ENCODE data around the gene C12orf57. TPM values are rescaled to one million over a fixed set of nuclear protein-coding genes. Genes with fewer than 3 reads are reported as not detected.

The C12orf57 gene
- polyA plus RNA-seq, 2 donors = 108 to 253 TPM

DNA sequence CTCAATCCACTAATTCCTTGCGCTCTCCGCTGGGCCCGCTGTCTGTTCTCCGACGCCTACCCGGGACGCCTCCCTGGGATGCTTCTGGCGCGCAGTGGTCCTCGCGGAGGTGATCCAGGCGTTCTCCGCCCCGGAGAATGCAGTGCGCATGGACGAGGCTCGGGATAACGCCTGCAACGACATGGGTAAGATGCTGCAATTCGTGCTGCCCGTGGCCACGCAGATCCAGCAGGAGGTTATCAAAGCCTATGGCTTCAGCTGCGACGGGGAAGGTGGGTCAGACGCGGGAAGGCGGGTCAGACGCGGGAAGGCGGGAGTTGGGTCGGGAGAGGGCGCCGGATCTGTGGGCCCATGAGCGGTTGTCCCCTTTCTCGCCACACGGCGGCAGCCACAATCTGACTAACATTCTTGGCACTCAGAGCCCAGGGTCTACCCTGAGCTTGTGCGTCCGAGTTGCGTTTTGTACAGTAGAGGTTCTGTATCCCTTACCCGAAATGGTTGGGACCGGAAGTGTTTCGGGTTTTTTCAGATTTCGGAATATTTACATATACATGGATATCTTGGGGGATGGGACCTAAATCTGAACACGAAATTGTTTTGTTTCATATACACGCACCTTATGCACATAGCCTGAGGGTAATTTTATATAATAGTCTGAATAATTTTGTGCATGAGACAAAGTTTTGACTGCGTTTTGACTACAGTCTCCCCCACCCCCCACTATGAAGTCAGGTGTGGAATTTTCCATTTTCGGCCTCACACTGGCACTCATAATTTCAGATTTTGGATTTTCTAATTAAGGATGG is 762 bp downstream of the C12orf57 start:
- H3K36me3 ChIP-seq (ENCODE audit: control insufficient read depth in 2 of 2, insufficient read depth in 2 of 2, low read length in 1 of 2) = peaks cover 0 to 10% of the 10 kb centered on the region in 2 donors
- 1 to 2% methylated on average over 48 of the region's 48 CpGs for WGBS, 2 donors
- H3K4me3 ChIP-seq (ENCODE audit: low read depth in 1 of 2, low read length in 2 of 2) = peak overlapping the region; percentile 65 to 72
- H3K27me3 ChIP-seq (ENCODE audit: control insufficient read depth in 1 of 2, insufficient read depth in 2 of 2, low read length in 2 of 2) = no peaks in the 10 kb centered on the region
- peak overlapping the region; percentile 95 to 99 for H3K27ac ChIP-seq (ENCODE audit: low read depth in 2 of 2, low read length in 1 of 2)
- no peaks in the 10 kb centered on the region for H3K9me3 ChIP-seq (ENCODE audit: control insufficient read depth in 2 of 2, insufficient read depth in 1 of 2, low read depth in 1 of 2, low read length in 1 of 2)
- peaks cover 0 to 7% of the 10 kb centered on the region in 2 donors for H3K4me1 ChIP-seq (ENCODE audit: control insufficient read depth in 2 of 2, insufficient read depth in 2 of 2, low read length in 1 of 2)

DNA sequence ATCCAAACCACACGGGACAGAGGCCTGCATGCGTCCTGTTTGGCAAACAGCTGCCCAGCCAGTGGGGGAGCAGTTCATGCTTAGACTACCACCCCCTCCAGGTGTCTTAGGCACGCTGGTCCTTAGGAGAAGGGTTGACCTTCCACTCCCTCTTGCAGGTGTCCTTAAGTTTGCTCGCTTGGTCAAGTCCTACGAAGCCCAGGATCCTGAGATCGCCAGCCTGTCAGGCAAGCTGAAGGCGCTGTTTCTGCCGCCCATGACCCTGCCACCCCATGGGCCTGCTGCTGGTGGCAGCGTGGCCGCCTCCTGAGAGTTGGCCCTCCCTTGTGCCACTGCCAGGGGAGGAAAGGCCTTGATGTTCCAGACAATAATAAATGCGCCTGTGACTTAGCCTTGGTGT is 1.8 kb downstream of the C12orf57 start:
- H3K4me1 ChIP-seq (ENCODE audit: control insufficient read depth in 2 of 2, insufficient read depth in 2 of 2, low read length in 1 of 2) = peaks cover 0 to 10% of the 10 kb centered on the region in 2 donors
- peak overlapping the region in 1 of 2 donors; percentile 1 for H3K4me3 ChIP-seq (ENCODE audit: low read depth in 1 of 2, low read length in 2 of 2)
- no peaks in the 10 kb centered on the region for H3K27me3 ChIP-seq (ENCODE audit: control insufficient read depth in 1 of 2, insufficient read depth in 2 of 2, low read length in 2 of 2)
- peak overlapping the region; percentile 81 to 95 for H3K27ac ChIP-seq (ENCODE audit: low read depth in 2 of 2, low read length in 1 of 2)
- H3K9me3 ChIP-seq (ENCODE audit: control insufficient read depth in 2 of 2, insufficient read depth in 1 of 2, low read depth in 1 of 2, low read length in 1 of 2) = no peaks in the 10 kb centered on the region
- 60 to 63% methylated on average over 10 to 11 of the region's 11 CpGs for WGBS, 2 donors
- H3K36me3 ChIP-seq (ENCODE audit: control insufficient read depth in 2 of 2, insufficient read depth in 2 of 2, low read length in 1 of 2) = peaks cover 0 to 9% of the 10 kb centered on the region in 2 donors

GRCh38 chr12:6946033-6946919 is 2.5 kb downstream of the C12orf57 start:
- Histone ChIP-seq H3K9me3 (ENCODE audit: control insufficient read depth in 2 of 2, insufficient read depth in 1 of 2, low read depth in 1 of 2, low read length in 1 of 2) (no peaks in the 10 kb centered on the region), H3K36me3 (ENCODE audit: control insufficient read depth in 2 of 2, insufficient read depth in 2 of 2, low read length in 1 of 2) (peaks cover 0 to 6% of the 10 kb centered on the region in 2 donors), H3K4me1 (ENCODE audit: control insufficient read depth in 2 of 2, insufficient read depth in 2 of 2, low read length in 1 of 2) (peaks cover 0 to 12% of the 10 kb centered on the region in 2 donors), H3K4me3 (ENCODE audit: low read depth in 1 of 2, low read length in 2 of 2) (peak overlapping the region; percentile 54 to 55), H3K27ac (ENCODE audit: low read depth in 2 of 2, low read length in 1 of 2) (peak overlapping the region; percentile 81 to 95), H3K27me3 (ENCODE audit: control insufficient read depth in 1 of 2, insufficient read depth in 2 of 2, low read length in 2 of 2) (no peaks in the 10 kb centered on the region)
- 12 to 19% methylated on average over 31 to 32 of the region's 32 CpGs for WGBS, 2 donors

GRCh38 chr12:6946920-6947374 is 3.1 kb downstream of the C12orf57 start:
- peaks cover 0 to 12% of the 10 kb centered on the region in 2 donors for H3K4me1 ChIP-seq (ENCODE audit: control insufficient read depth in 2 of 2, insufficient read depth in 2 of 2, low read length in 1 of 2)
- peak overlapping the region; percentile 81 to 95 for H3K27ac ChIP-seq (ENCODE audit: low read depth in 2 of 2, low read length in 1 of 2)
- H3K9me3 ChIP-seq (ENCODE audit: control insufficient read depth in 2 of 2, insufficient read depth in 1 of 2, low read depth in 1 of 2, low read length in 1 of 2) = no peaks in the 10 kb centered on the region
- no peaks in the 10 kb centered on the region for H3K27me3 ChIP-seq (ENCODE audit: control insufficient read depth in 1 of 2, insufficient read depth in 2 of 2, low read length in 2 of 2)
- no peaks in the 10 kb centered on the region for H3K36me3 ChIP-seq (ENCODE audit: control insufficient read depth in 2 of 2, insufficient read depth in 2 of 2, low read length in 1 of 2)
- WGBS, 2 donors = 47 to 49% methylated on average over 8 of the region's 8 CpGs
- H3K4me3 ChIP-seq (ENCODE audit: low read depth in 1 of 2, low read length in 2 of 2) = peak overlapping the region; percentile 54 to 55

GRCh38 chr12:6947615-6948014 is 3.8 kb downstream of the C12orf57 start:
- Histone ChIP-seq H3K27me3 (ENCODE audit: control insufficient read depth in 1 of 2, insufficient read depth in 2 of 2, low read length in 2 of 2) (no peaks in the 10 kb centered on the region), H3K27ac (ENCODE audit: low read depth in 2 of 2, low read length in 1 of 2) (no peak overlapping the region), H3K4me3 (ENCODE audit: low read depth in 1 of 2, low read length in 2 of 2) (no peak overlapping the region), H3K36me3 (ENCODE audit: control insufficient read depth in 2 of 2, insufficient read depth in 2 of 2, low read length in 1 of 2) (peaks cover 0 to 3% of the 10 kb centered on the region in 2 donors), H3K4me1 (ENCODE audit: control insufficient read depth in 2 of 2, insufficient read depth in 2 of 2, low read length in 1 of 2) (peaks cover 0 to 12% of the 10 kb centered on the region in 2 donors), H3K9me3 (ENCODE audit: control insufficient read depth in 2 of 2, insufficient read depth in 1 of 2, low read depth in 1 of 2, low read length in 1 of 2) (no peaks in the 10 kb centered on the region)
- WGBS, 2 donors = 86 to 93% methylated on average over 8 of the region's 8 CpGs

GRCh38 chr12:6948873-6949594 is 5.2 kb downstream of the C12orf57 start:
- 70 to 79% methylated on average over 15 of the region's 15 CpGs for WGBS, 2 donors
- no peak overlapping the region for H3K4me3 ChIP-seq (ENCODE audit: low read depth in 1 of 2, low read length in 2 of 2)
- H3K27ac ChIP-seq (ENCODE audit: low read depth in 2 of 2, low read length in 1 of 2) = peak overlapping the region in 1 of 2 donors; percentile 76
- H3K27me3 ChIP-seq (ENCODE audit: control insufficient read depth in 1 of 2, insufficient read depth in 2 of 2, low read length in 2 of 2) = no peaks in the 10 kb centered on the region
- H3K36me3 ChIP-seq (ENCODE audit: control insufficient read depth in 2 of 2, insufficient read depth in 2 of 2, low read length in 1 of 2) = peaks cover 0 to 3% of the 10 kb centered on the region in 2 donors
- no peaks in the 10 kb centered on the region for H3K9me3 ChIP-seq (ENCODE audit: control insufficient read depth in 2 of 2, insufficient read depth in 1 of 2, low read depth in 1 of 2, low read length in 1 of 2)
- H3K4me1 ChIP-seq (ENCODE audit: control insufficient read depth in 2 of 2, insufficient read depth in 2 of 2, low read length in 1 of 2) = peaks cover 0 to 12% of the 10 kb centered on the region in 2 donors

DNA sequence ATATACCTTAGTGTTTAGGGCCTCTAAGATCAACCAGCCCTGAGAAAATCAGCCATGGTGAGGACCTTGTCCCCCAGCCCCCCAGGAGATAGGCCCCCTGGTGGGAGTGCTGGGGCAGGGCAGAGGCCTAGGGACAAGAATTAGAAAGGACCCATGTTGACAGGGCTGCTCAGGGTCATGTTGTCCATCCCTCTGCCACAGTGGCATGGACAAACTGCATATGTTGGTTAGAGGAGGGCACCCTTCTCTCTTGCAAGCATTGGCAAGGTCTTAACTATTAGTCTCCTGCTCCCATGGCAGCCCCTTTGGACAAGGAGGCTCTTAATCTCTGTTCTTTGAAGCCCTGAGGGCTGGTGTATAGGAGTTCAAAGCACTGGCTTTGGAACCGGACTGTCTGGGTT is 6.6 kb downstream of the C12orf57 start:
- no peak overlapping the region for H3K4me3 ChIP-seq (ENCODE audit: low read depth in 1 of 2, low read length in 2 of 2)
- peak overlapping the region; percentile 0 to 67 for H3K27ac ChIP-seq (ENCODE audit: low read depth in 2 of 2, low read length in 1 of 2)
- peaks cover 0 to 3% of the 10 kb centered on the region in 2 donors for H3K36me3 ChIP-seq (ENCODE audit: control insufficient read depth in 2 of 2, insufficient read depth in 2 of 2, low read length in 1 of 2)
- H3K27me3 ChIP-seq (ENCODE audit: control insufficient read depth in 1 of 2, insufficient read depth in 2 of 2, low read length in 2 of 2) = no peaks in the 10 kb centered on the region
- H3K9me3 ChIP-seq (ENCODE audit: control insufficient read depth in 2 of 2, insufficient read depth in 1 of 2, low read depth in 1 of 2, low read length in 1 of 2) = no peaks in the 10 kb centered on the region
- 43 to 48% methylated on average over 1 of the region's 1 CpG for WGBS, 2 donors
- peaks cover 0 to 12% of the 10 kb centered on the region in 2 donors for H3K4me1 ChIP-seq (ENCODE audit: control insufficient read depth in 2 of 2, insufficient read depth in 2 of 2, low read length in 1 of 2)

DNA sequence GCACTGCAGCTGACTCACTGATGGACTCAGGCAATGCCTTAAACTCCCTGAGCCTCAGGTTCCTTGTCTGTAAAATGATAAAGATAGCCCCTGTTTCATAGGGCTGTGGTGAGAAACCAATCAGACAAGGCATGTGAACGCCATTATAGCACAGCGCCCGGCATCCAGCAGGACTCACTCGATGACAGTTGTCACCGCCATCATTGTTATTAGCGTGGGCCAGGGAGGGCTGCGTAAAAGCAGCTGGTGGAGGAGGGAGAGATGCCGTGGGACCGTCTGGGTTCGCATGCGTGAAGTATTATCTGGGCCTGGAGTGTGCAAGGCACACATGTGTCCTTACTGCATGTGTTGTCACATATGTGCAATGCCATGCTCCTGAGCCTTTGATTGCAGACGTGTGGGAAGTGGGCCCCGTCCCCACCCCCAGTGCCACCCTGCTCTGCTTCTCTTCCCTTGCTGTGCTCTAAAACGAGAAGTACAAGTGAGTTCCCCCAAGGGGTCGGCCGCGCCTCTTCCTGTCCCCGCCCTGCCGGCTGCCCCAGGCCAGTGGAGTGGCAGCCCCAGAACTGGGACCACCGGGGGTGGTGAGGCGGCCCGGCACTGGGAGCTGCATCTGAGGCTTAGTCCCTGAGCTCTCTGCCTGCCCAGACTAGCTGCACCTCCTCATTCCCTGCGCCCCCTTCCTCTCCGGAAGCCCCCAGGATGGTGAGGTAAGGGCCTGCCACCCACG is 7.2 kb downstream of the C12orf57 start, which contains the start of gene PTPN6:
PTPN6 (plus strand) TSS at position 546 of the 730 bp plus-strand sequence; CDS start at position 703, 157 bp downstream.
- peak within 1 kb of the TSS; percentile 32 to 48 for H3K4me3 ChIP-seq (ENCODE audit: low read depth in 1 of 2, low read length in 2 of 2)
- H3K4me1 ChIP-seq (ENCODE audit: control insufficient read depth in 2 of 2, insufficient read depth in 2 of 2, low read length in 1 of 2) = peaks cover 0 to 8% of the 10 kb centered on the region in 2 donors
- no peaks in the 10 kb centered on the region for H3K27me3 ChIP-seq (ENCODE audit: control insufficient read depth in 1 of 2, insufficient read depth in 2 of 2, low read length in 2 of 2)
- no peaks in the 10 kb centered on the region for H3K9me3 ChIP-seq (ENCODE audit: control insufficient read depth in 2 of 2, insufficient read depth in 1 of 2, low read depth in 1 of 2, low read length in 1 of 2)
- peaks cover 0 to 6% of the 10 kb centered on the region in 2 donors for H3K36me3 ChIP-seq (ENCODE audit: control insufficient read depth in 2 of 2, insufficient read depth in 2 of 2, low read length in 1 of 2)
- peak within 1 kb of the TSS; percentile 57 to 67 for H3K27ac ChIP-seq (ENCODE audit: low read depth in 2 of 2, low read length in 1 of 2)
- 65 to 67% methylated on average over 25 of the region's 25 CpGs for WGBS, 2 donors

Data from esophagus (tissue), 2 donors.